IPS-18a (cell line): Measurements from ENCODE around the gene FBXL13.

Experiments used
- H3K27ac ChIP-seq: one replicate; pipeline ENCODE4 v1.5.1; 2013; ENCODE audit warnings: low read length
- H3K27me3 ChIP-seq: one replicate; pipeline ENCODE4 v1.6.1; 2013; ENCODE audit warnings: mild to moderate bottlenecking, low read length; ENCODE audit not compliant: control insufficient read depth, insufficient read depth
- H3K36me3 ChIP-seq: one replicate; pipeline ENCODE4 v1.6.1; 2013; ENCODE audit warnings: low read depth, low read length; ENCODE audit not compliant: control insufficient read depth
- H3K4me1 ChIP-seq: one replicate; pipeline ENCODE4 v1.6.1; 2013; ENCODE audit warnings: low read depth, low read length; ENCODE audit not compliant: control insufficient read depth
- H3K4me3 ChIP-seq: one replicate; pipeline ENCODE4 v1.5.1; 2013; ENCODE audit warnings: low read length
- H3K9ac ChIP-seq: one replicate; pipeline ENCODE4 v1.6.1; 2013; ENCODE audit warnings: mild to moderate bottlenecking, low read length, moderate library complexity
- H3K9me3 ChIP-seq: one replicate; pipeline ENCODE4 v1.6.1; 2013; ENCODE audit warnings: low read depth, low read length; ENCODE audit not compliant: control insufficient read depth

The FBXL13 gene

DNA sequence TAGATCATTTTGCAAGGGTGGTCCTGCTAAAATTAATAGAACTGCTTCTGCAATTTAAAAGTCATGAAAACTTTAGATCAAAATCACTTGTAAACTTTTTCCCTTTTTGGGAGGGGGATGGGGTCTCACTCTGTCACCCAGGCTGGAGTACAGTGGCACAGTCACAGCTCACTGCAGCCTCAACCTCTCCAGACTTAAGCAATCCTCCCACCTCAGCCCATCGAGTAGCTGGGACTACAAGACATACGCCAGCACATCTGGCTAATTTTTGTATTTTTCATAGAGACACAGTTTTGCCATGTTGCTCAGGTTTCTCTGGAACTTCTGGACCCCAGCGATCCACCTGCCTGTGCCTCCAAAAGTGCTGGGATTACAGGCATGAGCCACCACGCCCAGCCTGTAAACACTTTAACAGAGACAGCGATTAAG, 82.1 kb downstream of the FBXL13 start:
- Histone ChIP-seq H3K27me3 (no peaks in the 10 kb centered on the region), H3K36me3 (no peaks in the 10 kb centered on the region), H3K4me3 (no peak overlapping the region), H3K9ac (no peak overlapping the region), H3K27ac (no peak overlapping the region), H3K4me1 (no peaks in the 10 kb centered on the region), H3K9me3 (peaks cover 4% of the 10 kb centered on the region)

DNA sequence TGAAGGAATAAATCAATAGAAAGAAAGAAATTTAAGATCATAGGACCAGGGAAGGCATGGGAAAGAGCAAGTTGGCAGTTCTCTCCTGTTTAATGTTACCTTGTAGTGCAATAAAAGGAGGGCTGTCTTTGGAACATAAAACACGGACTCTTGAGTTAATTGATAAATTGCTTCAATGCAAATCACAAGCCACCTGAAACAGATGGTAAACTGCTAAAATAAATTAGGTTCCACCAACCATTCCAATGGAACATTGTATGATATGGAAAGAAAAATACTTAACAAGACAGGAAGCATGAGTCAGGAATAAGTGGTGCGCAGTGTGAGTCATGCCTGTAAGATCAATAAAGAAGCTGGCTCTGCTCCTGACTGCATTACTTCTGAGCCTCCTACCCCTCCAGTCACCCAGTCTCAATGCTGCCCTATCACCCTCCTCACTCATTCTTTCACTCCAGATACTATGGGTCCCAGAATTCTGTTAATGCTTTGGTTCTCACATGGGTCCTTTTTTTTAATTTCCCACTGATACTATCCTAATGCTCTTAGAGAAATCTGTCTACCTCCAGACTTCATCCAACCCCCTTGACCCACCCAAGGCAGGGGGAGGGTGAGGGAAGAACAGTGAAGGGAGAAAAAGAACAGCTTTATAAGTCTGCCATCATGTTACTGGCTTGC, 82.9 kb downstream of the FBXL13 start:
- no peak overlapping the region for H3K9ac ChIP-seq
- H3K27me3 ChIP-seq: no peaks in the 10 kb centered on the region
- H3K36me3 ChIP-seq: no peaks in the 10 kb centered on the region
- H3K4me3 ChIP-seq: no peak overlapping the region
- H3K27ac ChIP-seq: no peak overlapping the region
- peaks cover 4% of the 10 kb centered on the region for H3K9me3 ChIP-seq
- H3K4me1 ChIP-seq: no peaks in the 10 kb centered on the region

DNA sequence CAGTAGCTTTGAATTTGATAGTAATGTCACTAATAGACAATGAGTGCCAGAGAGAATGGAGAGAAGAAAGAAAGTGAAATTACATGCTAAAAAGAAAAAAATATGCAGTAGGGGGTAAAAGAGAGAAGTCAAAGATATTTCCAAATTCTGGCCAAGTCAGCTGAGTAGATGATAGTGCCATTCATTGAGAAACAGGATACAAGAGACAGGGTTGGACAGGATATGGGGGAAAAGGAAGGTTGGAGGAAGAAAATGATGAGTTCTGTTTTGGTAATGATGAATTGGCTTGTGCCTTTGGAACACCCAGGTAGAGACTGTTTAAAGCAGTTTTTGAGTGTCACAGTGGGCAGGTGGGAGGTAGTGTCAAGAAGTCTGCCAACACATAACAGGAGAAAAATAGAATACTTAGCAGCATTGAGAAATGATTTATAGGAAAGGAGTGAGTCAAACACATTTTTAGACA, 83.5 kb downstream of the FBXL13 start:
- H3K9me3 ChIP-seq: peaks cover 4% of the 10 kb centered on the region
- H3K27me3 ChIP-seq: no peaks in the 10 kb centered on the region
- no peaks in the 10 kb centered on the region for H3K36me3 ChIP-seq
- H3K4me3 ChIP-seq: no peak overlapping the region
- no peaks in the 10 kb centered on the region for H3K4me1 ChIP-seq
- no peak overlapping the region for H3K9ac ChIP-seq
- H3K27ac ChIP-seq: no peak overlapping the region

DNA sequence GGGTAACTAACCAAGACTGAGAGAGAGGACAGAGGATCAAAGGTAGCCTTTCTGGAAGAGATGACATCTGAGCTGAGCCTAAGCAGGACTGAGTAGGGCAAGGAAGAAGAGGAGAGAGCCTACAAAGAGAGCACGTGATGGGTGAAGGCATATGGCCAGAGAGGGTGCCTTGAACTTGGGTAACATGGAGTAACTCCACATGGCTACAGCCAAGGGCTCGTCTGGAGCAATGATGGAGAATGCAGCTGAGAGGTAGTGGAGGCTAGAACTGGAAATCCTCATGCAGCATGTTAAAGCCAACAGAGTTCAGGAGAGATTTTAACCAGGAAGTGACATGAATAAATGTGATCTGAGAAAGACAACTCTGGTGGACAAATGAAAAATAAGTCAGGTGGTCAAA, 84.0 kb downstream of the FBXL13 start:
- H3K27ac ChIP-seq: no peak overlapping the region

DNA sequence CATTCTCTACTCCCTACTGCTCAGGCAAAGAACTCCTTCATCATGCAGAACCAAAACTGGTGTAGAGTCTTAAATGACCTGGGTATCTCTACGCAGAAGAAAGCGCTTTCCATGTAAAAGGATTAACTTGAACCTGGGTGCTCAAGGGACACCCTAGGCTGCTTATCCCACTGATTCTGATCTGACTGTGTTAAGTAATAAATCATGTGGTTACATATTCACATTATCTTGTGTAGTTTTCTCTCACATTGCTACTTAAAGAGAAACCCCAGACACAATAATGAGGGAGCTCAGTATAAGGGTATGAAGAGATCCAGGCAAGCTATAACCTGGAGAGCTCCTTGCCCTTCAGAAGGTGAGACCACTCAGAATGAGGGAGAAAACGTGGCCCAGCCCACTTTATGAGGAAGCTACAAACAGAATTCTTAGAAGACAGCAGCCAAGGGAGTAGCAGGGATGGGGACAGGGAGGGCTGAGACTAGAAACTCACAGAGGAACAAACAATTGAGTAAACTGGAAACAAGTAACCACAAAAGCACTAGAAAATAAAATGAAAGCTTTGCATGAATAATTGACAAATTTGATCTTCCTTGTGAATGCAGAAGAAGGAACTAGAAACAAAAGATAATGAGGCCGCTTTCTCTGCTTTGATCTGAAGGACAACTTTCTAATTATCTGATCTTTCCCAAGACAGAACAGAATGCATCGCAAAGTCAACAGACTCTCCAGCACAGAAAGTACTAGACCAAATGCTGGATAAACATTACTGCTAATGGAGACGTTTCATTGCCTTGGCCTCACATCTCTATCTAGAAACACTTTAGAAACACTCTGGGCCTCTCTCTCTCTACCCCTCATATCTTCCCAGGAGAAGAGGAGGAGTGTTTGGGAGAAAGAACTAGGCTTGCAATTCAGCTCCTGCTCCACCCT, 85.7 kb downstream of the FBXL13 start:
- Histone ChIP-seq H3K36me3 (no peaks in the 10 kb centered on the region), H3K9me3 (no peaks in the 10 kb centered on the region), H3K27ac (no peak overlapping the region), H3K4me1 (no peaks in the 10 kb centered on the region), H3K9ac (no peak overlapping the region), H3K27me3 (no peaks in the 10 kb centered on the region), H3K4me3 (no peak overlapping the region)

More for the DNA sequence above, 84.0 kb downstream of the FBXL13 start:
- Histone ChIP-seq H3K4me3 (no peak overlapping the region), H3K36me3 (no peaks in the 10 kb centered on the region), H3K4me1 (no peaks in the 10 kb centered on the region), H3K27me3 (no peaks in the 10 kb centered on the region), H3K9me3 (peaks cover 4% of the 10 kb centered on the region), H3K9ac (no peak overlapping the region)

DNA sequence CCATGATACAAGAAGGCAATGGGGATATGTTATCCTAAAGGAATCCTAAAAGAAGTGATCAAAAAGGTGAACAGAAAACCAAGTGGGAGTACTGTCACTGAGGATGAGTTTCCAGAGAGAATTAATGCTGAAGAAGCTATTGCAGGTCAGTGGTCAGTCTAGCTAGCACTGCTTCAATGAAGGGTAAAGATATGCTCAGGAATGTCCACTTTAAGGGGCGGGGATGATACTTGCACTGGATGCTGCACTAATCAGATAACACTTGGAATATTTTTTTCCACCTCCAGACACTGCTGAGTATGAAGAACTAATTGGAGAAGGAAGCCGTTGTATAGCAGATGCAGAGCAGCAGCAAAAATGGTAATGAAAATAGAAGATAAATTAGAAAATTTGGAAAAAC, 86.5 kb downstream of the FBXL13 start:
- Histone ChIP-seq H3K9me3 (no peaks in the 10 kb centered on the region), H3K4me1 (no peaks in the 10 kb centered on the region), H3K27ac (no peak overlapping the region), H3K4me3 (no peak overlapping the region), H3K27me3 (no peaks in the 10 kb centered on the region), H3K36me3 (no peaks in the 10 kb centered on the region), H3K9ac (no peak overlapping the region)

DNA sequence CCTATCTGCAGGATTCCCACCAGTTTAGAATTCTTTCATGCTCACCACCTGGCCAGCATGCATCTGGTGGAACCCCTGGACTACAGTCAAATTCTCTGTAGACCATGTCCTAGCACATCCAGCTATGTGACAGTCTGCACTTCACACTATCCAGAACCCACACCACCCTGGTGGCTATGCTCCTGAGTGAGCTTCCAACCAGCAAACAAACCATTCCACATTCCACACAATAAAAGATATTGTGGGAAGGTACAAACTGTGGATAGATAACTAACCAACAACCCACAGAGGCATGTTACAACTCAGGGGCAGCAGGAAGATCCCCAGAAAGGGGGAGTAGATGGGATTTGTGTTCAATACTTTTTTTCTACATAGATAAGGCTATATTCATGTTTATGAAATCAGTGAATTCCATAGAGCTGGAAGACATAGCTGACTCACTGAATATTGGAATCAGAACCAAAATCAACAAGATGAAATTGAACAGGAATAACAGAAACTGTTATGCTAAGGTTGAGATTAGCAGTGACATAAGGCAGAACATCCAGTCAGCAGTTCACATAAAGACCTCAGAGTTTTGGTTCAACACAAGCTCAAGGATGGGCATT, 89.3 kb downstream of the FBXL13 start:
- H3K9me3 ChIP-seq: no peaks in the 10 kb centered on the region
- H3K4me3 ChIP-seq: no peak overlapping the region
- no peak overlapping the region for H3K27ac ChIP-seq
- H3K4me1 ChIP-seq: no peaks in the 10 kb centered on the region
- no peaks in the 10 kb centered on the region for H3K27me3 ChIP-seq
- H3K9ac ChIP-seq: no peak overlapping the region
- no peaks in the 10 kb centered on the region for H3K36me3 ChIP-seq

DNA sequence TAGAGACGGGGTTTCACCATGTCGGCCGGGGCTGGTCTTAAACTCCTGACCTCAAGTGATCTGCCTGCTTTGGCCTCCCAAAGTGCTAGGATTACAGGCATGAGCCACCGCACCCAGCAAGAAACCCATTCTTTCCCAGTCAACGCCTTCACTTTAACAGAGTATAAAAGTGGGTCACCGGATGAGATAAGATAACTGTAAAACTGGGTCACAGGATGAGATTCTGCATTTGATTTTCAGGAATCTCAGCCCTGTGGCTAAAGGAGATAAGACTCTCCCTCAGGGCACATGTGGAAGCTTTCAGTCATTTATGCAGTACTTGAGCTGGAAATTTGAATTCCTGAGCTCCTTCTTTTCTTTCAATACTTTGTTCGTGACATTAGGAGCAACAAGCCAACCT, 91.0 kb downstream of the FBXL13 start:
- H3K4me1 ChIP-seq: no peaks in the 10 kb centered on the region
- no peaks in the 10 kb centered on the region for H3K36me3 ChIP-seq
- H3K9me3 ChIP-seq: no peaks in the 10 kb centered on the region
- H3K9ac ChIP-seq: no peak overlapping the region
- H3K27ac ChIP-seq: no peak overlapping the region
- no peaks in the 10 kb centered on the region for H3K27me3 ChIP-seq
- no peak overlapping the region for H3K4me3 ChIP-seq

DNA sequence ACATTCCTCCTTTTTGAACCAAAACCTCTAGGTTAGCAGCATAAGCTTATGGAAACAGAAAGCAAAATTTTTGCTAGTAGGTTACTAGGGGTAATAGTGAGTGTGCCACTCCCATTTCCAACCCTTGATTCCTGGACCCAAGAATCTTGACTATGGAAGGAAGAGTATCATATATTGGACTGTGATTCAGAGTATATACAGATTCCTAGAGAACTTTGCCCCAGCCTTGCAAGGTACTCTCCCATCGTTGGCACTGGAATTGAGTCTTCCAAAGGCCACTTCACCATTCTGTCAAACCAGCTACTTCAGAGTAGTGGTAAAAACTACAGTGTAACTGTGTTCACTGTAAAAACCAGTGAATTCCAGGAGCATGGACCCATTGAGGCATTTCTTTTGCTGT, 92.4 kb downstream of the FBXL13 start:
- no peak overlapping the region for H3K9ac ChIP-seq
- H3K4me1 ChIP-seq: no peaks in the 10 kb centered on the region
- no peak overlapping the region for H3K4me3 ChIP-seq
- no peaks in the 10 kb centered on the region for H3K9me3 ChIP-seq
- no peaks in the 10 kb centered on the region for H3K36me3 ChIP-seq
- no peaks in the 10 kb centered on the region for H3K27me3 ChIP-seq
- H3K27ac ChIP-seq: no peak overlapping the region

DNA sequence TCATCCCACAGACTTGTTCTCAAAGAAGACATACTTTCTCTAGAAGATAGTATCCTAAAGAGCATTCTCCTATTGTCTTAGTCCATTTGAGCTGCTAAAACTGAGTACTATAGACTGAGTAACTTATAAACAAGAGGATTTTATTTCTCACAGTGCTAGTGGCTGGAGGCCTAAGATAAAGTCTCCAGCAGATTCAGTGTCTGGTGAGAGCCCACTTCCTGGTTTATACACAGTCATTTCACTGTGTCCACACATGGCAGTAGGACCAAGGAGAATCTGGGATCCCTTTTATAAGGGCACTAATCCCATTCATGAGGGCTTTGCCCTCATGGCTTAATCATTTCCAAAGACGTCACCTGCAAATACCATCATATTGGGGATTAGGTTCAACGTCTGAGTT, 93.1 kb downstream of the FBXL13 start:
- H3K27me3 ChIP-seq: no peaks in the 10 kb centered on the region
- no peak overlapping the region for H3K27ac ChIP-seq
- H3K36me3 ChIP-seq: no peaks in the 10 kb centered on the region
- no peak overlapping the region for H3K9ac ChIP-seq
- no peaks in the 10 kb centered on the region for H3K4me1 ChIP-seq
- H3K9me3 ChIP-seq: no peaks in the 10 kb centered on the region
- no peak overlapping the region for H3K4me3 ChIP-seq

DNA sequence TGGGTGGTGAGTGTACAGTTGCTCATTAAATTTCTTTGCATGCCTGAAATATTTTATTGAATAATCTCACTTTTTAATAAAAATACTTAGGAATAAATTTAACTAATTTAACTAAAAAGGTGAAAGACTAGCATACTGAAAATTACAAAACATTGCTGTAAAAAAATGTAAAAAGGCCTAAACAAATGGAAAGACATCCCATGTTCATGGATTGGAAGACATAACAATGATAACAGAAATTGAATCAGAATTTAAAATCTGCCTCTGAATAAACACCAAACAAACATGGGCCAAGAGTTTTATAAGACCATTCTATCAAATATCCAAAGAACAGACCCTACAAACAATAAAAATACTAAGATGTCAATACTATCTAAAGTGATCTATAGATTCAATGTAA, 94.9 kb downstream of the FBXL13 start:
- no peak overlapping the region for H3K9ac ChIP-seq
- no peaks in the 10 kb centered on the region for H3K27me3 ChIP-seq
- H3K4me1 ChIP-seq: no peaks in the 10 kb centered on the region
- H3K9me3 ChIP-seq: no peaks in the 10 kb centered on the region
- no peaks in the 10 kb centered on the region for H3K36me3 ChIP-seq
- H3K4me3 ChIP-seq: no peak overlapping the region
- no peak overlapping the region for H3K27ac ChIP-seq
